Fibroblast of skin of left quadriceps (primary cell): ENCODE data around the gene ZSWIM5.
"Not testable (repeated sequence)": the region's sequence is repeated elsewhere in the genome, so short reads cannot be mapped to it uniquely, and the experiment has no call there.

Experiments
- DNase-seq, 2 experiments: peaks; one replicate each; pipeline ENCODE4 v3.0.0-alpha.2; 2013; ENCODE audit warnings: low read depth in 2 of 2

ZSWIM5 gene

GRCh38 chr1:45146833-45147232 lies 59.6 kb downstream of the ZSWIM5 start:
- DNase-seq = no peak

- DNase-seq = no peak
These were observed 65.0 kb downstream of the ZSWIM5 start for GRCh38 chr1:45141247-45142003.

GRCh38 chr1:45136984-45137383 lies 69.4 kb downstream of the ZSWIM5 start:
- DNase-seq = no peak

DNA sequence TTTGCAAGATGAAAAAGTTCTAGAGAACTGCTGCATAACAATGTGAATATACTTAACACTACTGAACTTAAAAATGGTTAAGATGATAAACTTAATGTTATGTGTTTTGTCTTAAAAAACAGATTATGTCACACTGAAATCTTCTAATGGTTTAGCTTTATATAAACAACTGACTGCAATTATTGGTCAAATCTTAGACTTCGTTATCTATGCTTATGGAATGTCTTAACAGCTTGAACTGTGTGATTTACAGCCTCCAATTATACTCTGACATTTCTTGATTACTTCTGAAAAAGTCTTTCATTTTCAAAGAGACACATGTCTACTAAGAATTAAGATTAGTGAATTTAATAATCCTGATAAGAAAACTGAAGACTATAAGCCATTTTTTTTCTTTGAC lies 71.1 kb downstream of the ZSWIM5 start:
- no peak for DNase-seq

GRCh38 chr1:45134461-45134873 lies 71.9 kb downstream of the ZSWIM5 start:
- no peak for DNase-seq

- not testable (repeated sequence) for DNase-seq
These were observed 73.7 kb downstream of the ZSWIM5 start for GRCh38 chr1:45132719-45133118.

- no peak for DNase-seq
These were observed 83.0 kb downstream of the ZSWIM5 start for GRCh38 chr1:45123358-45123757.

GRCh38 chr1:45122724-45123123 lies 83.7 kb downstream of the ZSWIM5 start:
- no peak for DNase-seq

DNA sequence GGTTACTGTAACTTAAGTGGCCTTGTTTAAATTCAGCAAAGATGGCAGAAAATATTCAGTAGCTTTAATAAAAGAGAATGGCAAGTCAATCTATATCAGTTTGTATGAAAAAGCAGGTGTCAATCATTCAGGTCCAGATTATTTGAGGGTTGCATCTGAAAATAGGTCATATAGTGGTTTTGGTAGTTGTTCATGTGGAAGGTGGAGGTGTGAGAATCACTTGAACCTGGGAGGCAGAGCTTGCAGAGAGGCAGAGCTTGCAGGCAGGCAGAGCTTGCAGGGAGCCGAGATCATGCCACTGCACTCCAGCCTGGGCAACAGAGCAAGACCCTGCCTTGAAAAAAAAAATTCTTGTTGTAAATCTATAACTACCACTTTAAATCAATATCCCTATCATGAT lies 88.6 kb downstream of the ZSWIM5 start:
- DNase-seq = no peak

GRCh38 chr1:45116820-45117219 lies 89.6 kb downstream of the ZSWIM5 start:
- DNase-seq = no peak

DNA sequence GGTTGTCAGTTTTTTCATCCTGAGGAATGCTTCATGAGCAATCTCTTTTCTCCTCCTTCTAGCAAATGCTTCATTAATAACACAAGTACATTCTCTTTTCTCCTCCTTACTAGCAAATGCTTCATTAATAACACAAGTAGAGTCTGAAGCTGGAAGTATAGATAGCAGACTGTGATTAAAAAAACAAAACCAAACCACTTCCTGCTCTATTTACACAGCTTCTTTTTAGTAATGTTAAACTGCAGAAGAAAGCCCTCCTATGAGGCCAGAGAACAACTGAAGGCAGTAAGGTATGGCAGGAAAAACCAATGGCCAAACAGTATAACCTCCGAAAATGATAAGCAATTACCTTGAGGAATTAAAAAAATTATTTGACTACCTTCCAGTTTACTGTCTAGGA lies 90.1 kb downstream of the ZSWIM5 start:
- DNase-seq = no peak

DNA sequence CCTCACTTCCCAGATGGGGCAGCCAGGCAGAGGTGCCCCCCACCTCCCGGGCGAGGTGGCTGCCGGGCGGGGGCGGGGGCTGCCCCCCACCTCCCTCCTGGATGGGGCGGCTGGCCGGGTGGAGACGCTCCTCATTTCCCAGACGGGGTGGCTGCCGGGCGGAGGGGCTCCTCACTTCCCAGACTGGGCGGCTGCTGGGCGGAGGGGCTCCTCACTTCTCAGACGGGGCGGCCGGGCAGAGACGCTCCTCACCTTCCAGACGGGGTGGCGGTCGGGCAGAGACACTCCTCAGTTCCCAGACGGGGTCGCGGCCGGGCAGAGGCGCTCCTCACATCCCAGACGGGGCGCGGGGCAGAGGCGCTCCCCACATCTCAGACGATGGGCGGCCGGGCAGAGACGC lies 91.2 kb downstream of the ZSWIM5 start:
- not testable (repeated sequence) for DNase-seq

DNA sequence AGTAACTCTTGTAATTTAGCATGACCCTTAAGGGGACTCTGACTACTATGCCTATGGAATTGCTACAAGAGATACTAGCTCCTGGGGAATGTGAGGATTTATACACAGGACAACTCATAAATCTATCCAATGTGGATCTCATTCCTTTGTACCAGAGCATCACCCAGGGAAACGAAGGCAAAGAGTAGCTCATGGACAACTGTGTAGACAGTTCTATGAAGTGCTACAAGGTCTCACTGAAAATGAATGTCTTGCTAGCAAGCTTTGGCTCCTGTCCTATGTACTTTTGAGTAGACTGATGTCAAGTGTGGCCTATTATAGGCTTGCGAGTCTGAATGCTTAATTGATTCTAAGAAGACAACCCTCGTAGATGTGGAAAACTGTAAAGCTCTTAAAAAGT lies 93.7 kb downstream of the ZSWIM5 start:
- no peak for DNase-seq

- no peak for DNase-seq
These were observed 95.2 kb downstream of the ZSWIM5 start for GRCh38 chr1:45111239-45111638.

DNA sequence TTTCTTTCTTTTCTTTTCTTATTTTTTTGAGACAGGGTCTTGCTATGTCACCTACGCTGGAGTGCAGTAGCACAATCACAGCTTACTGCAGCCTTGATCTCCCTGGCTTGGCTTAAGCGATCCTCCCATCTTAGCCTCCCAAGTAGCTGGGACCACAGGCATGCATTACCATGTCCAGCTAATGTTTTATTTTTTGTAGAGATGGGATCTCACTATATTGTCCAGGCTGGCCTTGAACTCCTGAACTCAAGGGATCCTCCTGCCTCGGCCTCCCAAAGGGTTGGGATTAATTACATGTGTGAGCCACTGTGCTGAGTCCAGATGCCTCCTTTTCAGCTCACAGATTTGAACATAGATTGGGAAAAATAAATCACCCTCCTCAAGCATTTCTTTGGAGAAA lies 98.6 kb downstream of the ZSWIM5 start:
- DNase-seq = no peak

- DNase-seq = not testable (repeated sequence)
These were observed 99.5 kb downstream of the ZSWIM5 start for GRCh38 chr1:45106864-45107263.

DNA sequence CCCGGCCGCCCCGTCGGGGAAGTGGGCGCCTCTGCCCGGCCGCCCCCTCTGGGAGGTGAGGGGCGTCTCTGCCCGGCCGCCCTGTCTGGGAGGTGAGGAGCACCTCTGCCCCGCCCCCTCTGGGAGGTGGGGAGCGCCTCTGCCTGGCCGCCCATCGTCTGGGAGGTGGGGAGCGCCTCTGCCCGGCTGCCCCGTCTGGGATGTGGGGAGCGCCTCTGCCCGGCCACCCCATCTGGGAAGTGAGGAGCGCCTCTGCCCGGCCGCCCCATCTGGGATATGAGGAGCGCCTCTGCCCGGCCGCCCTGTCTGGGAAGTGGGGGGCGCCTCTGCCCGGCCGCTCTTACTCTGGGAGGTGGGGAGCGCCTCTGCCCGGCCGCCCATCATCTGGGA lies 100.3 kb downstream of the ZSWIM5 start:
- not testable (repeated sequence) for DNase-seq

DNA sequence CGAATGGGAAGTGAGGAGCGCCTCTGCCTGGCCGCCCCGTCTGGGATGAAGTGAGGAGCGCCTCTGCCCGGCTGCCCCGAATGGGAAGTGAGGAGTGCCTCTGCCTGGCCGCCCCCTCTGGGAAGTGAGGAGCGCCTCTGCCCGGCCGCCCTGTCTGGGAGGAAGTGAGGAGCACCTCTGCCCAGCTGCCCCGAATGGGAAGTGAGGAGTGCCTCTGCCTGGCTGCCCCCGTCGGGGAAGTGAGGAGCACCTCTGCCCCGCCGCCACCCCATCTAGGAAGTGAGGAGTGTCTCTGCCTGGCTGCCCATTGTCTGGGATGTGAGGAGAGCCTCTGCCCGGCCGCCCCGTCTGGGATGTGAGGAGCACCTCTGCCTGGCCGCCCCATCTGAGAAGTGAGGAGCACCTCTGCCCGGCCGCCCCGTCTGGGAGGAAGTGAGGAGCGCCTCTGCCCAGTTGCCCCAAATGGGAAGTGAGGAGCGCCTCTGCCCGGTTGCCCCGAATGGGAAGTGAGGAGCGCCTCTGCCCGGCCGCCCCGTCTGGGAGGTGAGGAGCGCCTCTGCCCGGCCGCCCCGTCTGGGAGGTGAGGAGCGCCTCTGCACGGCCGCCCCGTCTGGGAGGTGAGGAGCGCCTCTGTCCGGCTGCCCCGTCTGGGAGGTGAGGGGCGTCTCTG lies 100.8 kb downstream of the ZSWIM5 start:
- not testable (repeated sequence) for DNase-seq

- DNase-seq = no peak
These were observed 102.9 kb downstream of the ZSWIM5 start for GRCh38 chr1:45103534-45103933.

- DNase-seq = no peak
These were observed 104.5 kb downstream of the ZSWIM5 start for GRCh38 chr1:45101947-45102346.

- DNase-seq = not testable (repeated sequence)
These were observed 104.9 kb downstream of the ZSWIM5 start for GRCh38 chr1:45101528-45101927.

DNA sequence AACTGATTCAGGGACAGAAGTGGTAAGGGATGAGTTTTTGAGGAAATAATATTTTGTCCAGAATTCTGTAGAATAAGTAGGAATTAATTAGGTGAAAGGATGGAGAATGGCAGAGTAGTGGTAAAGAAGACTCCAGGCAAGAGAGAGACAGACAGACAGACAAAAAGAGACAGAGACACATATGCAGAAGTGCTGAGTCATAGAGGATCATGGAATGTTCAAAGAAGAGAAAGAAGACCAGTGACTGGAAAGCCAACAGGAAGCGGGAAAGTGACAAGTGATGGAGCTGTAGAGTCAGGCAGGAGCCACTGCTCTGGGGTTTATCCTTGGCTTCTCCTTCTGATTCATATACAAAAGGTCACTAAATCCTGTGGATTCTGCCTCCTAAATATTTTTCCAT lies 108.5 kb downstream of the ZSWIM5 start:
- DNase-seq = no peak

GRCh38 chr1:45097079-45097478 lies 109.3 kb downstream of the ZSWIM5 start:
- no peak for DNase-seq
